ENCODE measurements around the gene PLET1. TPM values are rescaled to one million over a fixed set of nuclear protein-coding genes. Genes with fewer than 3 reads are reported as not detected.
"Not testable (repeated sequence)": the region's sequence is repeated elsewhere in the genome, so short reads cannot be mapped to it uniquely, and the experiment has no call there.

Gene PLET1
- polyA plus RNA-seq, 4 donors: 0.13 TPM; not detected in 3

DNA sequence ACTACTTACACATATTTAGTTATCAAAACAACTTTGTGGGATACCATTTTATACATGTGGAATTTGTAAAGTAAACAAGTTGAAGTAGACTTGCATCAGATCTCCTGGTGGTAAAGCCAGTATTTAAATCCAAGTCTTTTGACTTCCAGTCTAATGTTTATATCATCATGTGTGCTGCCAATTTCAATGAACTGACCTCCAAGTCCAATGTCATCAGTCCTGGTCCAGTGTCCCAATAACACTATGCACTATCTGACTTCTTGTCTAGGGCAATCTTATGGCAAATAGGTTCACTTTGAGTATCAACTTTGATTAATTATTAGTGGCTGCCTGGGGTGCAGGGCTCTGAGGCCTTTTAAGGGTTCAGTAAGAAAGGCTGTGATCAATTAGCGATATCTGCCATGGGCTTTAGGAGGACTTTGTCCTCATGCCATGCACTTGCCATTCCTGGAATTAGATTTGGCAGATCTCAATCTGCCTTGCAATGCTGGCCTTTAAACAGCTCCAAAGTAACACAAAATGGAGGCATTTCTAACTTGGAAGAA, 44.0 kb downstream of the PLET1 start:
- DNase-seq (ENCODE audit: low read depth in 4 of 4, low spot score in 2 of 4): no peak

DNA sequence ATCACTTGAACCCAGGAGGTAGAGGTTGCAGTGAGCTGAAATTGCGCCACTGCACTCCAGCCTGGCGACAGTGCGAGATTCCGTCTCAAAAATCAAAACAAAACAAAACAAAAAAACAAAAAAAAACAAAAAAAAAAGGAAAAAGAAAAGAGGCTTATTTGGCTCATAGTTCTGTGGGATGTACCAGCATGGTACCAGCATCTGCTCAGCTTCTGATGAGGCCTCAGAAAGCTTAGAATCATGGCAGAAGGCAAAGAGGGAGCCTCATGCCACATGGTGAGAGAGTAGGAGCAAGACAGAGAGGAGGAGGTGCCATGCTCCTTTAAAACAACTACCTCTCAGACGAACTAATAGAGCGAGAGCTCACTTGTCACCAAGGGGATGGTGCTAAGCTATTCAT, 45.0 kb downstream of the PLET1 start:
- DNase-seq (ENCODE audit: low read depth in 4 of 4, low spot score in 2 of 4): no peak

DNA sequence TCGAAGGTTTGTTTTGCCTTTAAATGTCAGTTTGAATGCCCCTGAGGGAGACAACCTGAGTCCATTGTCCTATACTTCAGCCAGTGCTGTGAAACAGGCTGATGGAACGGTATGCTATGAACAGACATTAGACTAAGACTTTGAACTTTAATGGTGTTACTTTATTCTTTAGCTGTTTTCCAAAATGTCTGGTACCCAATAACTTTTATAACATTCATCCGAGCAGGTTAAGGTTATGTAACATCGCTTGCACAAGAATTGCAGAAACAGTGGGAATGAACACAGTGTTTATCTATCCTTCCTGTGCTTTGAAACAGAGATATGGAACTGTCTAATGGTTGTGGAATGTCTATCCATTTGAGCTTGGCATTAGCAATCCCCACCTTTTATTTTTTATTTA, 46.9 kb downstream of the PLET1 start:
- DNase-seq (ENCODE audit: low read depth in 4 of 4, low spot score in 2 of 4): no peak

DNA sequence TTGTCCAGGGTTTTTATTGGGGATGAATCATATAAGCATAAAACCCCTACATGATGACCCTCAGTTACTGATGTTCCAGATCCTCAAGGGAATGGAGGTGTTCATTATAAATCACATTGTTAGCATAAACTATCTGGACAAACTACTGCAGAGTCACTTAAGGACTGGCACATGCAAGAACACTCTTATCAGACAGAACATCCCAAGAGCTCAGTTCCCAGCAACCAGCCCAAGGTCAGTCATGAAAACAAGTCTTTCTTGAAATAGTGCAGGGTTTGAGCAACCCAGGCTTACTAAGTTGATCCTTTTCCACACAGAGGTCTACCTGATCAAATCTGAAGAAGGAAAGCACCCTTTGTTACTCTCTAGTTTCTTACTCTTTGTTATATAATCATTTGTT, 48.0 kb downstream of the PLET1 start:
- DNase-seq (ENCODE audit: low read depth in 4 of 4, low spot score in 2 of 4): no peak

DNA sequence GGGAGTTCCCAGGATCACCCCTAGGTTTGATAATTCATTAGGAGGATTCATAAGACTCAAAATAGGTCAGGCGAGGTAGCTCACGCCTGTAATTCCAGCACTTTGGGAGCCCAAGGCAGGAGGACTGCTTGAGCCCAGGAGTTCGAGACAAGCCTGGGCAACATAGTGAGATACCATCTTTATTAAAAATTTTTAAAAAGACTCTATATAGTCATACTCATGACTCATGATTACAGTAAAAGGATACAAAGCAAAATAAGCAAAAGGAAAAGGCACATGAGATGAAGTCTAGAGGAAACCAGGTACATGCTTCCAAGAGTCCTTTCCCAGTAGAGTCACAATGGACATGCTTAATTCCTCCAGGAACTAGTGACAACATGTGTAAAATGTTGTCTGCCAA, 48.4 kb downstream of the PLET1 start:
- no peak for DNase-seq (ENCODE audit: low read depth in 4 of 4, low spot score in 2 of 4)

DNA sequence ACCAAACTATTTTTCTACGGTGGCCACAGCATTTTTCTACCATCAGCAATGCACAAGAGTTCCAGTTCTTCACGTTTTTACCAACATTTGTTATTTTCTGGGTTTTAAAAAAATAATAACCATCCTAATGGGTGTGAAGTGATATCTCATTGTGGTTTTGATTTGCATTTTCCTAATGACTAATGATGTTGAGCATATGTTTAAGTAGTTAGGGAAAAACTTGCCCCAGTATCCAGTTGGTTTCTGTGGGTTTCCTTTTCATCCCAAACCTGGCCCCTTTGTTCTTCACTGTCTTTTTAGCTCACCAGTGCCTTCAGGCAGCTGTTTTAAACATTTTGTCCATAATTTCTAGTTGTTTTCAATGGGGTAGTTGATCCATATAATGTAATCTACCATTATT, 49.1 kb downstream of the PLET1 start:
- DNase-seq (ENCODE audit: low read depth in 4 of 4, low spot score in 2 of 4): no peak

DNA sequence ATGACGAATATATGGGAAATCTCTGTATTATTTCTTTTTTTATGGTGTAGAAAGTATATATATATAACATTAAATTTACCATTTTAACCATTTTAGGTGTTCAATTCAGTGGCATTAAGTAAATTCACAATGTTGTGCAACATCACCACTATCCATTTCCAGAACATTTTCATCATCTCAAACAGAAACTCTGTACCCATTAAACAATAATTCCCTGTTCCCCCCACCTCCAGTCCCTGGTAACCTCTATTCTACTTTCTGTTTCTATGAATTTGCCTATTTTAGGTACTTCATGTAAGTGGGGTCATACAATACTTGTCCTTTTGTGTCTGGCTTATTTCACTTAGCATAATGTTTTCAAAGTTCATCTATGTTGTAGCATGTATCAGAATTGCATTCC, 49.8 kb downstream of the PLET1 start:
- no peak for DNase-seq (ENCODE audit: low read depth in 4 of 4, low spot score in 2 of 4)

DNA sequence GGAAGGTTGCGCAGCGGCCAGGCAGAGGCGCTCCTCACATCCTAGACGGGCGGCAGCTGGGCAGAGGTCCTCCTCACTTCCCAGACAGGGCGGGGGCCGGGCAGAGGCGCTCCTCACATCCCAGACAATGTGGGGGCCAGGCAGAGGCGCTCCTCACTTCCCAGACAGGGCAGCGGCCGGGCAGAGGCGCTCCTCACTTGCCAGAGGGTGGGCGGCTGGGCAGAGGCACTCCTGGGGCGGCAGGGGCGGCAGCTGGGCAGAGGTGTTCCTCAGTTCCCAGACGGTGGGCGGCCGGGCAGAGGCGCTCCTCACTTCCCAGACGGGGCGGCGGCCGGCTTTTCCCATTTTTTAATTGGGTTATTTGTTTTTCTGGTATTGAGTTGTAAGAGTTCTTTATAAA, 54.6 kb downstream of the PLET1 start:
- no peak for DNase-seq (ENCODE audit: low read depth in 4 of 4, low spot score in 2 of 4)

DNA sequence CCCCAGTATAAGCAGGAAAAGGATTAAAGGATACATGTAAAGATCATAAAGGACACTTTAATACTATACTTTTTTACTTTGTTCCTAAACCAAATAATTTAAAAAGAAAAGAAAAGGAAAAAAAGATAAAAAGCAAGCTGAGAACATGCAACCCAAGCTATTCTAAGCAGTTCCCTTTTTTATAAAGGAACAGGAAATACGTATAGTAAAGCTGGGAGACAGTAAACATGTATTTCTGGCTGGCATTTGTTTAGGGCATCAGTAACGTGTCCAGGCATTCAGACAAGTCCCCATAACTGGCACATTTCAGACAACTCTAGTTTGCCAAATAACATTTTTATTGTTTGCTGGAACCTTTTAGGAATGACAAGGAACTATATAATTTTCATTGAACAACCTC, 60.4 kb downstream of the PLET1 start:
- no peak for DNase-seq (ENCODE audit: low read depth in 4 of 4, low spot score in 2 of 4)

DNA sequence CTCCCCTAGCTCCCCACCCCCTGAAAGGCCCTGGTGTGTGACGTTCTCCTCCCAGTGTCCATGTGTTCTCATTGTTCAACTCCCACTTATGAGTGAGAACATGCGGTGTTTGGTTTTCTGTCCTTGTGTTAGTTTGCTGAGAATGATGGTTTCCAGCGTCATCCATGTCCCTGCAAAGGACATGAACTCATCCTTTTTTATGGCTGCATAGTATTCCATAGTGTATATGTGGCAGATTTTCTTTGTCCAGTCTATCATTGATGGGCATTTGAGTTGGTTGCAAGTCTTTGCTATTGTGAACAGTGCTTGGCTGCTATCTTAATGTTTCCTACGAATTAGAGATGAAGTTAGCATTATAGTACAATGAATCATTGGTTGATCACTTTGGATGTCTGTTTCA, 61.6 kb downstream of the PLET1 start:
- not testable (repeated sequence) for DNase-seq (ENCODE audit: low read depth in 4 of 4, low spot score in 2 of 4)

Other genes with a start within 250 kb of the PLET1 start
- 10 to 100 TPM; 46.3 to 56.9 (median 48.9) TPM for gene DLAT, start 235.5 kb downstream of the PLET1 start, polyA plus RNA-seq (ENCODE audit: insufficient read length in 4 of 4)
- 10 to 100 TPM in 3 of 4 donors, 1 to 10 TPM in 1; 7.6 to 13.7 (median 11.0) TPM for gene PIH1D2, start 186.8 kb downstream of the PLET1 start, polyA plus RNA-seq (ENCODE audit: insufficient read length in 4 of 4)
- 10 to 100 TPM; 48.8 to 61.1 (median 55.4) TPM for gene NKAPD1, start 186.6 kb downstream of the PLET1 start, polyA plus RNA-seq (ENCODE audit: insufficient read length in 4 of 4)
- 10 to 100 TPM; 65.0 to 88.9 (median 76.5) TPM for gene TIMM8B, start 174.1 kb downstream of the PLET1 start, polyA plus RNA-seq (ENCODE audit: insufficient read length in 4 of 4)
- 100 to 1,000 TPM; 162 to 223 (median 180) TPM for gene SDHD, start 174.0 kb downstream of the PLET1 start, polyA plus RNA-seq (ENCODE audit: insufficient read length in 4 of 4)
- gene IL18, start 96.8 kb downstream of the PLET1 start, polyA plus RNA-seq (ENCODE audit: insufficient read length in 4 of 4): 10 to 100 TPM in 2 of 4 donors, 1 to 10 TPM in 2; 4.3 to 15.4 (median 9.4) TPM
- under 1 TPM; 0.18 to 0.52 (median 0.24) TPM for gene TEX12, start 93.5 kb downstream of the PLET1 start, polyA plus RNA-seq (ENCODE audit: insufficient read length in 4 of 4)
- 1 to 10 TPM; 2.1 to 9.3 (median 4.5) TPM for gene BCO2, start 85.3 kb downstream of the PLET1 start, polyA plus RNA-seq (ENCODE audit: insufficient read length in 4 of 4)
- 10 to 100 TPM; 46.6 to 65.6 (median 54.4) TPM for gene PTS, start 34.4 kb downstream of the PLET1 start, polyA plus RNA-seq (ENCODE audit: insufficient read length in 4 of 4)